K562 (cell line): Measurements from ENCODE around the gene ECD. TPM values are rescaled to one million over a fixed set of nuclear protein-coding genes. Genes with fewer than 3 reads are reported as not detected.

Experiments used
- ATAC-seq: fragments of 200-7000 bp; cut with Tn5 transposase; 3 replicates; pipeline ENCODE4 v1.9.1; 2020; ENCODE audit warnings: moderate library complexity
- BruUV-seq: library from RNA; stranded (reverse); fragments of 400-500 nt; replicated peaks from 2 replicates; lab custom pipeline; 2021; lab: Mats Ljungman, UMichigan
- CTCF ChIA-PET: fragments of 300-600 bp; formaldehyde crosslinking; extraction: SDS; loops from one replicate; lab custom pipeline; 2021; ENCODE audit warnings: low intra/inter-chr PET ratio; lab: Yijun Ruan, JAX
- POLR2A ChIA-PET: fragments of 300-600, 350-650 bp; sonication (Branson Sonifier 250); formaldehyde crosslinking; extraction: SDS; loops from one replicate; lab custom pipeline; 2021; ENCODE audit warnings: antibody characterized with exemption, inconsistent platforms; lab: Yijun Ruan, JAX
- DNase-seq, 4 experiments: peaks; one replicate each; pipeline versions ENCODE4 v3.0.0 to v3.0.0-alpha.2; 2011 to 2018; ENCODE audit warnings: low spot score in 3 of 4, mixed read lengths in 3 of 4; ENCODE audit errors: extremely low read depth in 1 of 4
- FAIRE-seq: peaks from 2 replicates; lab custom pipeline; 2011; peaks lifted over from hg19 to GRCh38; lab: Jason Lieb, UNC
- H2AFZ ChIP-seq: 2 replicates; pipeline ENCODE4 v1.6.0; 2011; ENCODE audit warnings: low read depth, low read length, control low read depth, inconsistent platforms
- H3K27ac ChIP-seq: fragments of 200-600 bp; 3 replicates; pipeline ENCODE4 v1.8.0; 2011; ENCODE audit warnings: low read depth, mild to moderate bottlenecking, control low read depth, inconsistent platforms, low read length, moderate library complexity, mixed read lengths; ENCODE audit errors: extremely low read depth
- H3K27me3 ChIP-seq, 2 experiments: fragments of 300-600 bp in 1 of 2; 2 replicates in 1 of 2; 3 replicates in 1 of 2; pipeline versions ENCODE4 v1.6.0 to v1.8.0; 2011; ENCODE audit warnings: inconsistent platforms in 2 of 2, low read length in 2 of 2, mild to moderate bottlenecking in 1 of 2, mixed read lengths in 1 of 2, moderate library complexity in 1 of 2; ENCODE audit not compliant: control insufficient read depth in 2 of 2, insufficient read depth in 2 of 2
- H3K36me3 ChIP-seq: fragments of 300-600 bp; 3 replicates; pipeline ENCODE4 v1.8.0; 2011; ENCODE audit warnings: mild to moderate bottlenecking, low read length, inconsistent platforms; ENCODE audit not compliant: control insufficient read depth, insufficient read depth
- H3K4me1 ChIP-seq, 2 experiments: fragments of 200-600 bp in 1 of 2; replicated peaks in 1 of 2; 2 replicates in 1 of 2; 3 replicates in 1 of 2; pipeline versions ENCODE4 v1.5.1 to v1.8.0; 2011; ENCODE audit warnings: inconsistent platforms in 2 of 2, low read length in 2 of 2, mild to moderate bottlenecking in 1 of 2, mixed read lengths in 1 of 2, moderate library complexity in 1 of 2; ENCODE audit not compliant: control insufficient read depth in 2 of 2, insufficient read depth in 2 of 2
- H3K4me2 ChIP-seq: 2 replicates; pipeline ENCODE4 v1.6.1; 2011; ENCODE audit warnings: low read length, control low read depth, inconsistent platforms, mixed read lengths; ENCODE audit not compliant: insufficient read depth
- H3K4me3 ChIP-seq: fragments of 200-600 bp; sonication (generic), shearing (Covaris generic); 2 replicates; pipeline ENCODE4 v1.5.1; 2016; ENCODE audit warnings: control low read depth, inconsistent platforms
- H3K79me2 ChIP-seq: fragments of 200-600 bp; 3 replicates; pipeline ENCODE4 v1.8.0; 2011; ENCODE audit warnings: low read length, inconsistent platforms; ENCODE audit not compliant: control insufficient read depth, insufficient read depth
- H3K9ac ChIP-seq, 2 experiments: 2 replicates each; pipeline versions ENCODE4 v1.6.0 to v1.6.1; 2011; ENCODE audit warnings: low read depth in 2 of 2, low read length in 2 of 2, control low read depth in 1 of 2, inconsistent platforms in 1 of 2, mild to moderate bottlenecking in 1 of 2, mixed read lengths in 1 of 2; ENCODE audit not compliant: insufficient read depth in 1 of 2
- H3K9me1 ChIP-seq: one replicate; pipeline ENCODE4 v1.6.0; 2011; ENCODE audit warnings: inconsistent platforms, mild to moderate bottlenecking, low read length, moderate library complexity; ENCODE audit not compliant: control insufficient read depth, insufficient read depth
- H3K9me3 ChIP-seq: replicated peaks from 2 replicates; pipeline ENCODE4 v1.5.1; 2011; ENCODE audit warnings: low read depth, low read length, inconsistent platforms; ENCODE audit not compliant: control insufficient read depth, insufficient read depth
- H4K20me1 ChIP-seq: replicated peaks from 2 replicates; pipeline ENCODE4 v1.6.1; 2011; ENCODE audit warnings: low read length, inconsistent platforms, mixed read lengths; ENCODE audit not compliant: control insufficient read depth, insufficient read depth
- CBFA2T3 ChIP-seq: fragments of 450-650 bp; IDR thresholded peaks from 2 replicates; pipeline ENCODE4 v1.6.1; 2017
- CBX8 ChIP-seq: fragments of 200-600 bp; sonication (generic); IDR thresholded peaks from 2 replicates; pipeline ENCODE4 v1.6.1; 2012; ENCODE audit warnings: borderline replicate concordance, mixed run types, low read depth, mild to moderate bottlenecking, moderate library complexity, mixed read lengths, low read length, control low read depth, inconsistent platforms; ENCODE audit not compliant: poor library complexity, severe bottlenecking; ENCODE audit errors: extremely low read depth
- CREB3 ChIP-seq: fragments of 450-650 bp; conservative IDR thresholded peaks from 2 replicates; pipeline ENCODE4 v1.6.1; 2016; ENCODE audit warnings: missing genetic modification characterization, low read depth, mild to moderate bottlenecking, missing compliant biosample characterization, moderate library complexity
- E4F1 ChIP-seq: fragments of 250-450 bp; sonication (Bioruptor Pico); IDR thresholded peaks from 2 replicates; pipeline ENCODE4 v1.5.0; 2021; ENCODE audit warnings: mild to moderate bottlenecking, borderline replicate concordance
- HMGN3 ChIP-seq: IDR thresholded peaks from 2 replicates; pipeline ENCODE4 v1.6.1; 2011; ENCODE audit warnings: borderline replicate concordance, low read depth, mild to moderate bottlenecking, mixed read lengths, low read length; ENCODE audit not compliant: insufficient read length; ENCODE audit errors: extremely low read depth
- MTA3 ChIP-seq: fragments of 450-650 bp; formaldehyde crosslinking; IDR thresholded peaks from 2 replicates; pipeline ENCODE4 v1.6.1; 2017; ENCODE audit warnings: mild to moderate bottlenecking, borderline replicate concordance
- PHTF2 ChIP-seq: fragments of 250-450 bp; sonication (Bioruptor Pico); IDR thresholded peaks from 2 replicates; pipeline ENCODE4 v1.5.0; 2021; ENCODE audit warnings: mild to moderate bottlenecking
- SRSF7 ChIP-seq: fragments of 200-400 bp; formaldehyde crosslinking; optimal IDR thresholded peaks from 2 replicates; pipeline ENCODE3; 2017; ENCODE audit warnings: mild to moderate bottlenecking, low read depth, low read length
- TCF3 ChIP-seq: sonication (generic); formaldehyde crosslinking; IDR thresholded peaks from 2 replicates; pipeline ENCODE4 v1.4.0; 2020; ENCODE audit warnings: mild to moderate bottlenecking, missing genetic modification reagents
- ZFP30 ChIP-seq: fragments of 250-450 bp; sonication (Bioruptor Pico); IDR thresholded peaks from 2 replicates; pipeline ENCODE4 v1.8.0; 2022; ENCODE audit warnings: moderate library complexity, mild to moderate bottlenecking, inconsistent platforms, borderline replicate concordance
- ZNF445 ChIP-seq: fragments of 250-450 bp; sonication (Bioruptor Pico); IDR thresholded peaks from 2 replicates; pipeline ENCODE4 v1.4.0; 2020; ENCODE audit warnings: low read depth, mild to moderate bottlenecking, moderate library complexity
- WGBS: fragments of 100-300 bp; shearing (Covaris generic); methylation state at CpG from one replicate; pipeline ENCODE4 v1.1.6; 2016; ENCODE audit warnings: low coverage, mixed read lengths; ENCODE audit not compliant: insufficient coverage; ENCODE audit errors: missing lambda C conversion rate; 5-methylcytosine and 5-hydroxymethylcytosine counted together
- in situ Hi-C: fragments of 300-500 bp; cut with MboI; formaldehyde crosslinking; loops from 4 replicates; pipeline ENCODE4 v1.15.0; 2018; ENCODE audit warnings: inconsistent platforms, mixed read lengths
- intact Hi-C: fragments of 100-400 bp; cut with micrococcal nuclease; formaldehyde crosslinking; loops from 2 replicates; pipeline ENCODE4 v1.14.2; 2022
- polyA plus RNA-seq, 8 experiments: library from polyadenylated mRNA; depleted of rRNA in 4 of 8; stranded (reverse) in 5 of 8; unstranded in 3 of 8; fragments of >200 nt; fragmentation: Nextera tagmentation in 2 of 8; fragmentation: Illumina TruSeq in 1 of 8; extraction: Ambion mirVana in 2 of 8; extraction: Trizol in 1 of 8; gene quantifications; 2 replicates each; pipeline versions ENCODE4 v1.2.1 to v1.2.3, GENCODE V29; 2011 to 2014; ENCODE audit warnings: inconsistent platforms in 1 of 8, missing spikeins in 1 of 8
- total RNA-seq, 7 experiments: library from RNA; depleted of rRNA in 6 of 7; stranded (reverse); fragments of >200 nt in 6 of 7; fragmentation: Illumina TruSeq in 2 of 7; extraction: Trizol in 2 of 7; gene quantifications; 2 replicates each; pipeline versions ENCODE4 v1.2.1 to v1.2.3, GENCODE V29; 2011 to 2021; ENCODE audit warnings: low replicate concordance in 1 of 7
- TF ChIP-seq, protein P1 (sequence below): fragments of 250-450 bp; sonication (Bioruptor Pico); IDR thresholded peaks from 2 replicates; pipeline ENCODE4 v1.4.0; 2020; ENCODE audit warnings: mild to moderate bottlenecking

Gene ECD
- total and polyA plus RNA-seq, 9 of the 15 experiments (the other 6 are each of a cell fraction or from before 2014, with no cell fraction given), result 33.5 to 79.9 (median 53.2) TPM

- CTCF ChIA-PET, result no interaction called here
- in situ Hi-C loops, result no loop called here
- Histone ChIP-seq H3K9me3 (no peaks in the 10 kb centered on the region), H3K4me2 (peak overlapping the region; percentile 82), H4K20me1 (peaks cover 15% of the 10 kb centered on the region; the same call in 1 of the 2 replicates), H3K36me3 (peaks cover 16% of the 10 kb centered on the region; the same call in 2 of the 3 replicates), H3K79me2 (peaks cover 74% of the 10 kb centered on the region), H3K4me1 (peaks cover 12% of the 10 kb centered on the region in 2 experiments; a peak in 3 of 5 replicates), H2AFZ (no peak overlapping the region; the same call in 1 of the 2 replicates), H3K27me3 (no peaks in the 10 kb centered on the region), H3K4me3 (peak overlapping the region; percentile 74), H3K9ac (peak overlapping the region in 1 of 2 experiments; percentile 91; a peak in 2 of 4 replicates), H3K27ac (peak overlapping the region; percentile 31; the same call in 2 of the 3 replicates), H3K9me1 (no peaks in the 10 kb centered on the region)
- WGBS, result 2% methylated on average over 2 of the region's 2 CpGs
- intact Hi-C loops, result no loop called here
- no peak for ATAC-seq
- no TSS peak for BruUV-seq
- peak in 2 of 4 experiments; percentile 35 to 49 for DNase-seq
- POLR2A ChIA-PET, result interaction anchor here (0.5 to 7.5 kb wide), 11 partner anchors 11 to 798 kb away, joined by 3 to 112 read pairs (median 3); partner anchors contain the start of genes DNAJC9 and NUDT13
- FAIRE-seq, result peak; percentile 48
- TF ChIP-seq MTA3, result no peak
- TF ChIP-seq ZNF445 (CRISPR knock-in tag), result no peak
- no peak for TF ChIP-seq ZFP30 (CRISPR knock-in tag)
- no peak for TF ChIP-seq HMGN3
- TF ChIP-seq, protein P1, sequence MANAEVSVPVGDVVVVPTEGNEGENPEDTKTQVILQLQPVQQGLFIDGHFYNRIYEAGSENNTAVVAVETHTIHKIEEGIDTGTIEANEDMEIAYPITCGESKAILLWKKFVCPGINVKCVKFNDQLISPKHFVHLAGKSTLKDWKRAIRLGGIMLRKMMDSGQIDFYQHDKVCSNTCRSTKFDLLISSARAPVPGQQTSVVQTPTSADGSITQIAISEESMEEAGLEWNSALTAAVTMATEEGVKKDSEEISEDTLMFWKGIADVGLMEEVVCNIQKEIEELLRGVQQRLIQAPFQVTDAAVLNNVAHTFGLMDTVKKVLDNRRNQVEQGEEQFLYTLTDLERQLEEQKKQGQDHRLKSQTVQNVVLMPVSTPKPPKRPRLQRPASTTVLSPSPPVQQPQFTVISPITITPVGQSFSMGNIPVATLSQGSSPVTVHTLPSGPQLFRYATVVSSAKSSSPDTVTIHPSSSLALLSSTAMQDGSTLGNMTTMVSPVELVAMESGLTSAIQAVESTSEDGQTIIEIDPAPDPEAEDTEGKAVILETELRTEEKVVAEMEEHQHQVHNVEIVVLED (CRISPR knock-in tag), result no peak
- no peak for TF ChIP-seq SRSF7
- TF ChIP-seq CBX8, result no peak
- TF ChIP-seq PHTF2 (CRISPR knock-in tag), result no peak
- TF ChIP-seq CREB3 (tag), result no peak
- TF ChIP-seq TCF3 (CRISPR knock-in tag), result no peak
- TF ChIP-seq CBFA2T3, result no peak
- no peak for TF ChIP-seq E4F1 (CRISPR knock-in tag)
Measured at GRCh38 chr10:73093922-73094850, 73.6 kb downstream of the ECD start.
